Gastroesophageal sphincter (tissue), 3 donors: ENCODE data around the gene AXIN1.

ENCODE experiments used
- POLR2AphosphoS5 ChIP-seq: sonication (generic); formaldehyde crosslinking; IDR thresholded peaks from one replicate; pipeline ENCODE4 v1.6.1; 2017; ENCODE audit warnings: antibody characterized with exemption
- TF ChIP-seq, protein P1 (sequence below), 4 experiments: fragments of 200-600 bp in 2 of 4; fragments of 450-650 bp in 2 of 4; sonication (generic) in 1 of 4; IDR thresholded peaks; one replicate each; pipeline ENCODE4 v1.5.1; 2017 to 2019; ENCODE audit warnings: antibody characterized with exemption in 4 of 4, mild to moderate bottlenecking in 2 of 4, moderate library complexity in 2 of 4

- no peak for TF ChIP-seq POLR2AphosphoS5
- TF ChIP-seq, protein P1, sequence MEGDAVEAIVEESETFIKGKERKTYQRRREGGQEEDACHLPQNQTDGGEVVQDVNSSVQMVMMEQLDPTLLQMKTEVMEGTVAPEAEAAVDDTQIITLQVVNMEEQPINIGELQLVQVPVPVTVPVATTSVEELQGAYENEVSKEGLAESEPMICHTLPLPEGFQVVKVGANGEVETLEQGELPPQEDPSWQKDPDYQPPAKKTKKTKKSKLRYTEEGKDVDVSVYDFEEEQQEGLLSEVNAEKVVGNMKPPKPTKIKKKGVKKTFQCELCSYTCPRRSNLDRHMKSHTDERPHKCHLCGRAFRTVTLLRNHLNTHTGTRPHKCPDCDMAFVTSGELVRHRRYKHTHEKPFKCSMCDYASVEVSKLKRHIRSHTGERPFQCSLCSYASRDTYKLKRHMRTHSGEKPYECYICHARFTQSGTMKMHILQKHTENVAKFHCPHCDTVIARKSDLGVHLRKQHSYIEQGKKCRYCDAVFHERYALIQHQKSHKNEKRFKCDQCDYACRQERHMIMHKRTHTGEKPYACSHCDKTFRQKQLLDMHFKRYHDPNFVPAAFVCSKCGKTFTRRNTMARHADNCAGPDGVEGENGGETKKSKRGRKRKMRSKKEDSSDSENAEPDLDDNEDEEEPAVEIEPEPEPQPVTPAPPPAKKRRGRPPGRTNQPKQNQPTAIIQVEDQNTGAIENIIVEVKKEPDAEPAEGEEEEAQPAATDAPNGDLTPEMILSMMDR (IDR thresholded peaks at IDR 0.05) = no peak
Observed at GRCh38 chr16:340370-341091, 12.0 kb downstream of the AXIN1 start.
